Measurements from ENCODE around the gene GABRB2.
A peak's percentile ranks its signal among the peaks of the same experiment; 100 is the strongest.

GABRB2 gene

GRCh38 chr5:161431963-161432362 lies 114.6 kb downstream of the GABRB2 start:
- Histone ChIP-seq H2BK15ac (replicated peaks; ENCODE audit: low read depth) (no peak overlapping the region), H4K8ac (ENCODE audit: low read depth, low read length) (no peak overlapping the region), H3K4ac (ENCODE audit: low read depth, low read length) (no peak overlapping the region), H2BK120ac (ENCODE audit: low read depth, low read length) (no peak overlapping the region), H4K5ac (ENCODE audit: low read length) (no peak overlapping the region), H3K23ac (ENCODE audit: low read length) (no peak overlapping the region), H3K36me3 (ENCODE audit: control insufficient read depth, insufficient read depth, low read length) (no peaks in the 10 kb centered on the region), H3K9ac (ENCODE audit: low read length) (no peak overlapping the region), H3K18ac (ENCODE audit: low read length) (no peak overlapping the region), H2AK5ac (ENCODE audit: low read length) (no peak overlapping the region), H3K79me2 (ENCODE audit: control insufficient read depth, insufficient read depth, low read length) (no peaks in the 10 kb centered on the region), H3K27ac (ENCODE audit: low read depth, low read length) (no peak overlapping the region), H3K56ac (ENCODE audit: low read length) (no peak overlapping the region), H3K27me3 (ENCODE audit: insufficient read depth, low read length, poor library complexity) (no peaks in the 10 kb centered on the region), H3K4me3 (ENCODE audit: low read length) (no peak overlapping the region), H3K4me2 (ENCODE audit: low read length) (no peak overlapping the region), H3K4me1 (ENCODE audit: control insufficient read depth, low read depth, low read length) (no peaks in the 10 kb centered on the region), H3K79me1 (ENCODE audit: low read length) (no peaks in the 10 kb centered on the region), H2BK5ac (ENCODE audit: low read length) (no peak overlapping the region)
- WGBS (ENCODE audit: extremely low coverage, insufficient coverage, low lambda C conversion rate), result no CpG with 5 or more reads among the region's 1 CpG
- DNase-seq, result peak; percentile 10

DNA sequence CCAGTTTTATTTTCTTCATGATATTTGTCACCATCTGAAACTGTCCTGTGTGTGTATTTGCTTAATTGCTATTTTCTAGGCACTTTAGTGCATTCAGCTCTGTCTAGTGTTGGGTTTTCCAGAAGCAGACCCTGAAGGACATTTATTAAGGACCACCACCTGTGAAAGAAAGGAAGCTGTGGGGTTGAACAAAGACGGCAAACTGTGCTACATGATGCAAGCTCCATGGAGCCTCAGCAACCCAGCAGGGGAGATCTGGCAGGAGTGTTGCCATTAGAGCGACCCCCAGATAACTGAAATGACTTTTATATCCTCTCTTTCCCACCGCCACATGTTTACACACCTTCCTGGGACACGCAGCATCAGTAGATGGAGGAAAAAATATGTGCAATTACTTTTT lies 125.5 kb downstream of the GABRB2 start:
- H3K4ac ChIP-seq (ENCODE audit: low read depth, low read length), result no peak overlapping the region
- no peak overlapping the region for H2BK15ac ChIP-seq (replicated peaks; ENCODE audit: low read depth)
- H3K9ac ChIP-seq (ENCODE audit: low read length), result no peak overlapping the region
- no peak overlapping the region for H4K5ac ChIP-seq (ENCODE audit: low read length)
- no peak overlapping the region for H3K27ac ChIP-seq (ENCODE audit: low read depth, low read length)
- H3K18ac ChIP-seq (ENCODE audit: low read length), result no peak overlapping the region
- no peak overlapping the region for H2AK5ac ChIP-seq (ENCODE audit: low read length)
- no peaks in the 10 kb centered on the region for H3K36me3 ChIP-seq (ENCODE audit: control insufficient read depth, insufficient read depth, low read length)
- no peak overlapping the region for H4K8ac ChIP-seq (ENCODE audit: low read depth, low read length)
- no peak overlapping the region for H2BK120ac ChIP-seq (ENCODE audit: low read depth, low read length)
- H2BK5ac ChIP-seq (ENCODE audit: low read length), result no peak overlapping the region
- no peak overlapping the region for H3K56ac ChIP-seq (ENCODE audit: low read length)
- H3K27me3 ChIP-seq (ENCODE audit: insufficient read depth, low read length, poor library complexity), result no peaks in the 10 kb centered on the region
- WGBS (ENCODE audit: extremely low coverage, insufficient coverage, low lambda C conversion rate), result no CpG with 5 or more reads among the region's 4 CpGs
- no peak overlapping the region for H3K23ac ChIP-seq (ENCODE audit: low read length)
- no peak overlapping the region for H3K4me2 ChIP-seq (ENCODE audit: low read length)
- no peaks in the 10 kb centered on the region for H3K79me1 ChIP-seq (ENCODE audit: low read length)
- no peaks in the 10 kb centered on the region for H3K79me2 ChIP-seq (ENCODE audit: control insufficient read depth, insufficient read depth, low read length)
- H3K4me1 ChIP-seq (ENCODE audit: control insufficient read depth, low read depth, low read length), result peaks cover 6% of the 10 kb centered on the region
- no peak overlapping the region for H3K4me3 ChIP-seq (ENCODE audit: low read length)
- peak; percentile 21 for DNase-seq

DNA sequence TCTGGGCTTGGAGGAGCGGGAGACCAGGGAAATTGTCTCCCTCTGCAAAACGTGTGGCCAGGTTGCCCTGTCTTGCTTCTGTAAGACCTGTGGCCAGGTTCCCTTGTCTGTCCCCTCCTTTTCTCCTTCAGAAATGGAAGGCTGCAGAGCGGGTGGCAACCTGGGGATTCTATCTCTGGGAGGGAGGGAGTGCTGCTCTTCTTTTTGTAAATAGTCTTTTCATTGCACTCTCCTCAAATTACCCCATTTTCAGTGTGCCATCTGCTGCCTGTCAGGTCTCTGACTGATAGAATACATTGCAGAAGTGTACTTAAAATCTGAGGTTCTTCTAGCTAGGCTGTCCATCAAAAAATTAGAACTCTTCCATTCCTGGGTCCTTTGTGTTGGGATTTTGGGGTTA lies 126.0 kb downstream of the GABRB2 start:
- H3K23ac ChIP-seq (ENCODE audit: low read length), result no peak overlapping the region
- no peaks in the 10 kb centered on the region for H3K27me3 ChIP-seq (ENCODE audit: insufficient read depth, low read length, poor library complexity)
- H2BK15ac ChIP-seq (replicated peaks; ENCODE audit: low read depth), result no peak overlapping the region
- H3K79me2 ChIP-seq (ENCODE audit: control insufficient read depth, insufficient read depth, low read length), result no peaks in the 10 kb centered on the region
- no peak for DNase-seq
- H3K18ac ChIP-seq (ENCODE audit: low read length), result no peak overlapping the region
- no peaks in the 10 kb centered on the region for H3K36me3 ChIP-seq (ENCODE audit: control insufficient read depth, insufficient read depth, low read length)
- H3K79me1 ChIP-seq (ENCODE audit: low read length), result no peaks in the 10 kb centered on the region
- no peak overlapping the region for H4K8ac ChIP-seq (ENCODE audit: low read depth, low read length)
- H3K4me3 ChIP-seq (ENCODE audit: low read length), result no peak overlapping the region
- no peak overlapping the region for H2BK5ac ChIP-seq (ENCODE audit: low read length)
- peaks cover 6% of the 10 kb centered on the region for H3K4me1 ChIP-seq (ENCODE audit: control insufficient read depth, low read depth, low read length)
- H3K4ac ChIP-seq (ENCODE audit: low read depth, low read length), result no peak overlapping the region
- no peak overlapping the region for H4K5ac ChIP-seq (ENCODE audit: low read length)
- H3K56ac ChIP-seq (ENCODE audit: low read length), result no peak overlapping the region
- WGBS (ENCODE audit: extremely low coverage, insufficient coverage, low lambda C conversion rate), result no CpG with 5 or more reads among the region's 3 CpGs
- no peak overlapping the region for H3K4me2 ChIP-seq (ENCODE audit: low read length)
- H2AK5ac ChIP-seq (ENCODE audit: low read length), result no peak overlapping the region
- no peak overlapping the region for H3K27ac ChIP-seq (ENCODE audit: low read depth, low read length)
- H3K9ac ChIP-seq (ENCODE audit: low read length), result no peak overlapping the region
- H2BK120ac ChIP-seq (ENCODE audit: low read depth, low read length), result no peak overlapping the region

DNA sequence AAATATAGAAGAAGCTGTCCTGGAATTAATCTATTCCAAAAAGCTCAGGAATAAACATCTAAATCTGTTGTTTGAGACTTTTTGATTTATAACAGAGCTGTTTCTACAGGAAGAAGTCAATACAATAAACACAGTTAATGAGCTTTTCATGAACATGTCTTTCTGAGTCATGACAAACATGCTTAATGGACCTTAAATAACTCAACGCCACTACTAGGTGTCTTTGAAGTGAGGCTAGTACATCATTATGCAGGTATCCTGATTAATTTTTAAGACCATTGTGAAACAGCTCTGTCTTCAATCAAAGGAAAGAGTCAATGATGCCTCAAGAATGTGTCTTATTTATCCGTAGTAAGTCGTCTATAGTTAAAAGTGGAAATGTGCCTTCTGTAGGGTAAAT lies 131.6 kb downstream of the GABRB2 start:
- no CpG with 5 or more reads among the region's 3 CpGs for WGBS (ENCODE audit: extremely low coverage, insufficient coverage, low lambda C conversion rate)
- H4K8ac ChIP-seq (ENCODE audit: low read depth, low read length), result no peak overlapping the region

DNA sequence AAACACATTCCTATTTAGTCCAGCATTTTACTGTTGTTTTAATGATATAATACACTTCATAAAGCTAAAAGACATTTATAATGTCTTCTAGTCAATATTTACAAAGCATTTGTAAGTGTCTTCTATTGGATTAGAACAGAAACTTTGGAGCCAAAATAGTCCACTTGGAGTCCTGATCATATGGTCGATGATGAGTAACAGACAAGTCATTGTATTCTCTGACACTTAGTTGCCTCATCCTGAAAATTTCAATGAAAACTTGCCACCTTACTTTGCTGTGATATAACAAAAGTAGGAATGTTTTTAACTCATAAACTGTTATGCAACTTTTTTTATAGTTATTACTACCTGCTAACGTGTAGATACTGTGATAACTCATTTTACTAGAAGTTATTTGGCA lies 132.5 kb downstream of the GABRB2 start:
- Histone ChIP-seq H3K4me3 (ENCODE audit: low read length) (no peak overlapping the region), H3K79me1 (ENCODE audit: low read length) (no peaks in the 10 kb centered on the region), H4K8ac (ENCODE audit: low read depth, low read length) (no peak overlapping the region), H2AK5ac (ENCODE audit: low read length) (no peak overlapping the region), H3K36me3 (ENCODE audit: control insufficient read depth, insufficient read depth, low read length) (no peaks in the 10 kb centered on the region), H2BK15ac (replicated peaks; ENCODE audit: low read depth) (no peak overlapping the region), H3K27ac (ENCODE audit: low read depth, low read length) (no peak overlapping the region), H3K23ac (ENCODE audit: low read length) (no peak overlapping the region), H3K18ac (ENCODE audit: low read length) (no peak overlapping the region), H3K4me1 (ENCODE audit: control insufficient read depth, low read depth, low read length) (no peaks in the 10 kb centered on the region), H3K27me3 (ENCODE audit: insufficient read depth, low read length, poor library complexity) (no peaks in the 10 kb centered on the region), H4K5ac (ENCODE audit: low read length) (no peak overlapping the region), H2BK120ac (ENCODE audit: low read depth, low read length) (no peak overlapping the region), H3K9ac (ENCODE audit: low read length) (no peak overlapping the region), H3K4ac (ENCODE audit: low read depth, low read length) (no peak overlapping the region), H3K79me2 (ENCODE audit: control insufficient read depth, insufficient read depth, low read length) (no peaks in the 10 kb centered on the region), H2BK5ac (ENCODE audit: low read length) (no peak overlapping the region), H3K56ac (ENCODE audit: low read length) (no peak overlapping the region), H3K4me2 (ENCODE audit: low read length) (no peak overlapping the region)
- WGBS (ENCODE audit: extremely low coverage, insufficient coverage, low lambda C conversion rate), result no CpG with 5 or more reads among the region's 2 CpGs
- no peak for DNase-seq

More for the DNA sequence above, 131.6 kb downstream of the GABRB2 start:
- no peak overlapping the region for H2BK15ac ChIP-seq (replicated peaks; ENCODE audit: low read depth)
- H3K27me3 ChIP-seq (ENCODE audit: insufficient read depth, low read length, poor library complexity), result no peaks in the 10 kb centered on the region
- no peak for DNase-seq
- H3K9ac ChIP-seq (ENCODE audit: low read length), result no peak overlapping the region
- H3K27ac ChIP-seq (ENCODE audit: low read depth, low read length), result no peak overlapping the region
- no peak overlapping the region for H3K56ac ChIP-seq (ENCODE audit: low read length)
- no peak overlapping the region for H3K4ac ChIP-seq (ENCODE audit: low read depth, low read length)
- H3K4me1 ChIP-seq (ENCODE audit: control insufficient read depth, low read depth, low read length), result no peaks in the 10 kb centered on the region
- no peak overlapping the region for H3K4me2 ChIP-seq (ENCODE audit: low read length)
- H3K18ac ChIP-seq (ENCODE audit: low read length), result no peak overlapping the region
- H4K5ac ChIP-seq (ENCODE audit: low read length), result no peak overlapping the region
- no peak overlapping the region for H2BK5ac ChIP-seq (ENCODE audit: low read length)
- no peak overlapping the region for H2BK120ac ChIP-seq (ENCODE audit: low read depth, low read length)
- no peaks in the 10 kb centered on the region for H3K79me2 ChIP-seq (ENCODE audit: control insufficient read depth, insufficient read depth, low read length)
- H3K36me3 ChIP-seq (ENCODE audit: control insufficient read depth, insufficient read depth, low read length), result no peaks in the 10 kb centered on the region
- no peak overlapping the region for H3K4me3 ChIP-seq (ENCODE audit: low read length)
- H3K23ac ChIP-seq (ENCODE audit: low read length), result no peak overlapping the region
- H2AK5ac ChIP-seq (ENCODE audit: low read length), result no peak overlapping the region
- no peaks in the 10 kb centered on the region for H3K79me1 ChIP-seq (ENCODE audit: low read length)

GRCh38 chr5:161412792-161413191 lies 133.7 kb downstream of the GABRB2 start:
- Histone ChIP-seq H3K4ac (ENCODE audit: low read depth, low read length) (no peak overlapping the region), H3K23ac (ENCODE audit: low read length) (no peak overlapping the region), H3K27me3 (ENCODE audit: insufficient read depth, low read length, poor library complexity) (no peaks in the 10 kb centered on the region), H3K56ac (ENCODE audit: low read length) (no peak overlapping the region), H4K5ac (ENCODE audit: low read length) (no peak overlapping the region), H4K8ac (ENCODE audit: low read depth, low read length) (no peak overlapping the region), H3K36me3 (ENCODE audit: control insufficient read depth, insufficient read depth, low read length) (no peaks in the 10 kb centered on the region), H2AK5ac (ENCODE audit: low read length) (no peak overlapping the region), H3K4me1 (ENCODE audit: control insufficient read depth, low read depth, low read length) (no peaks in the 10 kb centered on the region), H3K9ac (ENCODE audit: low read length) (no peak overlapping the region), H2BK15ac (replicated peaks; ENCODE audit: low read depth) (no peak overlapping the region), H3K4me3 (ENCODE audit: low read length) (no peak overlapping the region), H3K18ac (ENCODE audit: low read length) (no peak overlapping the region), H3K79me2 (ENCODE audit: control insufficient read depth, insufficient read depth, low read length) (no peaks in the 10 kb centered on the region), H3K27ac (ENCODE audit: low read depth, low read length) (no peak overlapping the region), H3K79me1 (ENCODE audit: low read length) (no peaks in the 10 kb centered on the region), H2BK5ac (ENCODE audit: low read length) (no peak overlapping the region), H3K4me2 (ENCODE audit: low read length) (no peak overlapping the region), H2BK120ac (ENCODE audit: low read depth, low read length) (no peak overlapping the region)
- no peak for DNase-seq
